HepG2 (cell line): ENCODE measurements around the gene MCM10. TPM values are rescaled to one million over a fixed set of nuclear protein-coding genes. Genes with fewer than 3 reads are reported as not detected.

ENCODE experiments used
- ATAC-seq: fragments of 200-7000 bp; cut with Tn5 transposase; 3 replicates; pipeline ENCODE4 v1.9.1; 2020; ENCODE audit warnings: mild to moderate bottlenecking, moderate library complexity
- BruUV-seq: library from RNA; stranded (reverse); fragments of 400-500 nt; replicated peaks from 2 replicates; lab custom pipeline; 2021; lab: Mats Ljungman, UMichigan
- CTCF ChIA-PET: fragments of 300-600 bp; formaldehyde crosslinking; extraction: SDS; loops from one replicate; lab custom pipeline; 2021; ENCODE audit warnings: low total read pairs, inconsistent platforms, low intra/inter-chr PET ratio; lab: Yijun Ruan, JAX
- POLR2A ChIA-PET: fragments of 350-600 bp; sonication (Branson Sonifier 250); formaldehyde crosslinking; loops from one replicate; lab custom pipeline; 2020; ENCODE audit warnings: antibody characterized with exemption, inconsistent platforms; lab: Yijun Ruan, JAX
- DNase-seq: peaks from one replicate; pipeline ENCODE4 v3.0.0-alpha.2; 2015; ENCODE audit warnings: low spot score
- FAIRE-seq: peaks from 3 replicates; lab custom pipeline; 2011; peaks lifted over from hg19 to GRCh38; lab: Jason Lieb, UNC
- H2AFZ ChIP-seq: one replicate; pipeline ENCODE4 v1.6.1; 2011; ENCODE audit warnings: low read length, inconsistent platforms
- H3K27ac ChIP-seq: fragments of 300-600 bp; 3 replicates; pipeline ENCODE4 v1.8.0; 2011; ENCODE audit warnings: mixed run types, mild to moderate bottlenecking, mixed read lengths, low read length, inconsistent platforms; ENCODE audit not compliant: insufficient read depth; ENCODE audit errors: extremely low read length
- H3K27me3 ChIP-seq, 2 experiments: fragments of 200-600 bp in 1 of 2; 2 replicates in 1 of 2; 3 replicates in 1 of 2; pipeline versions ENCODE4 v1.6.0 to v1.8.0; 2011; ENCODE audit warnings: low read length in 2 of 2, mild to moderate bottlenecking in 2 of 2, moderate library complexity in 2 of 2, inconsistent platforms in 1 of 2; ENCODE audit not compliant: insufficient read depth in 2 of 2, control insufficient read depth in 1 of 2
- H3K36me3 ChIP-seq, 2 experiments: fragments of 200-600 bp in 1 of 2; replicated peaks in 1 of 2; 2 replicates in 1 of 2; 3 replicates in 1 of 2; pipeline versions ENCODE4 v1.5.1 to v1.8.0; 2011; ENCODE audit warnings: low read length in 2 of 2, inconsistent platforms in 1 of 2; ENCODE audit not compliant: insufficient read depth in 2 of 2, control insufficient read depth in 1 of 2
- H3K4me1 ChIP-seq: 2 replicates; pipeline ENCODE4 v1.5.1; 2012; ENCODE audit warnings: low read length, inconsistent platforms; ENCODE audit not compliant: insufficient read depth
- H3K4me2 ChIP-seq: 2 replicates; pipeline ENCODE4 v1.6.0; 2011; ENCODE audit warnings: low read depth, low read length, inconsistent platforms
- H3K4me3 ChIP-seq, 3 experiments: fragments of 200-600 bp in 1 of 3; sonication (generic), shearing (Covaris generic) in 1 of 3; replicated peaks in 1 of 3; 2 replicates each; pipeline ENCODE4 v1.5.1; 2011 to 2016; ENCODE audit warnings: low read length in 3 of 3, inconsistent platforms in 2 of 3, low read depth in 2 of 3, mild to moderate bottlenecking in 2 of 3, control low read depth in 1 of 3, mixed read lengths in 1 of 3; ENCODE audit not compliant: insufficient read depth in 1 of 3
- H3K79me2 ChIP-seq: one replicate; pipeline ENCODE4 v1.6.1; 2011; ENCODE audit warnings: low read length, inconsistent platforms; ENCODE audit not compliant: insufficient read depth
- H3K9ac ChIP-seq: 2 replicates; pipeline ENCODE4 v1.6.0; 2011; ENCODE audit warnings: mild to moderate bottlenecking, low read depth, low read length, inconsistent platforms; ENCODE audit not compliant: insufficient read depth
- H3K9me3 ChIP-seq: 2 replicates; pipeline ENCODE4 v1.5.1; 2012; ENCODE audit warnings: mild to moderate bottlenecking, low read length
- H4K20me1 ChIP-seq: 2 replicates; pipeline ENCODE4 v1.6.0; 2011; ENCODE audit warnings: inconsistent platforms, mild to moderate bottlenecking, low read length, moderate library complexity; ENCODE audit not compliant: insufficient read depth
- AGO1 ChIP-seq: fragments of 200-400 bp; formaldehyde crosslinking; IDR thresholded peaks from 2 replicates; pipeline ENCODE4 v1.6.1; 2017; ENCODE audit warnings: mild to moderate bottlenecking, low read depth, low read length, moderate library complexity; ENCODE audit not compliant: poor library complexity, severe bottlenecking
- E2F1 ChIP-seq: sonication (generic); formaldehyde crosslinking; IDR thresholded peaks from 2 replicates; pipeline ENCODE4 v1.5.0; 2020; ENCODE audit warnings: missing genetic modification reagents
- ELK4 ChIP-seq: sonication (generic); formaldehyde crosslinking; IDR thresholded peaks from 2 replicates; pipeline ENCODE4 v1.9.0; 2021; ENCODE audit warnings: missing genetic modification reagents, borderline replicate concordance
- NAIF1 ChIP-seq: sonication (generic); formaldehyde crosslinking; IDR thresholded peaks from 2 replicates; pipeline ENCODE4 v1.5.0; 2020; ENCODE audit warnings: mild to moderate bottlenecking, missing genetic modification reagents, borderline replicate concordance
- PREB ChIP-seq: sonication (generic); formaldehyde crosslinking; IDR thresholded peaks from 2 replicates; pipeline ENCODE4 v1.4.0; 2020; ENCODE audit warnings: missing genetic modification reagents
- RBAK ChIP-seq: sonication (generic); formaldehyde crosslinking; IDR thresholded peaks from 2 replicates; pipeline ENCODE4 v1.5.1; 2020; ENCODE audit warnings: mild to moderate bottlenecking, missing genetic modification reagents
- ZFP91 ChIP-seq: sonication (generic); formaldehyde crosslinking; IDR thresholded peaks from 2 replicates; pipeline ENCODE4 v1.9.0; 2022; ENCODE audit warnings: missing genetic modification reagents, mild to moderate bottlenecking, borderline replicate concordance
- ZNF18 ChIP-seq: sonication (generic); formaldehyde crosslinking; IDR thresholded peaks from 2 replicates; pipeline ENCODE4 v1.8.0; 2022; ENCODE audit warnings: mild to moderate bottlenecking, missing genetic modification reagents; ENCODE audit not compliant: insufficient replicate concordance
- ZSCAN5A ChIP-seq: sonication (generic); formaldehyde crosslinking; IDR thresholded peaks from 2 replicates; pipeline ENCODE4 v1.8.0; 2022; ENCODE audit warnings: mild to moderate bottlenecking, missing genetic modification reagents, borderline replicate concordance
- WGBS: methylation state at CpG from one replicate; pipeline ENCODE4 v1.1.6; 2017; ENCODE audit warnings: low lambda C conversion rate; 5-methylcytosine and 5-hydroxymethylcytosine counted together
- in situ Hi-C: cut with HindIII; loops from 2 replicates; pipeline ENCODE4 v1.10.0; 2017; ENCODE audit warnings: low pct_unique_long_range_greater_than_20kb; ENCODE audit not compliant: extremely low pct_ligation_motif_present
- intact Hi-C: fragments of 100-400 bp; cut with micrococcal nuclease; formaldehyde crosslinking; loops from one replicate; pipeline ENCODE4 v1.10.0; 2022; ENCODE audit not compliant: unreplicated experiment
- polyA plus RNA-seq, 8 experiments: library from polyadenylated mRNA; depleted of rRNA in 3 of 8; stranded (reverse) in 7 of 8; unstranded in 1 of 8; fragments of >200 nt; fragmentation: Illumina TruSeq in 4 of 8; extraction: Trizol in 4 of 8; gene quantifications; 2 replicates each; pipeline versions ENCODE4 v1.2.1 to v1.2.3, GENCODE V29; 2011 to 2016; ENCODE audit warnings: low read depth in 4 of 8, missing spikeins in 1 of 8, mixed read lengths in 1 of 8; ENCODE audit not compliant: insufficient read depth in 1 of 8
- total RNA-seq, 5 experiments: library from RNA; depleted of rRNA; stranded (reverse); fragments of >200 nt; fragmentation: Illumina TruSeq; extraction: Trizol; gene quantifications; 2 replicates each; pipeline ENCODE4 v1.2.3, GENCODE V29; 2016; ENCODE audit warnings: low read depth in 1 of 5
- TF ChIP-seq, protein P1 (sequence below): sonication (generic); formaldehyde crosslinking; IDR thresholded peaks from 2 replicates; pipeline ENCODE4 v1.4.0; 2020; ENCODE audit warnings: missing genetic modification reagents

The MCM10 gene
- total and polyA plus RNA-seq, 2 of the 13 experiments (the other 11 are each of a cell fraction or from before 2014, with no cell fraction given) = 2.8 to 31.3 TPM

- ChIA-PET POLR2A (no interaction called here), CTCF (no interaction called here)
- DNase-seq = no peak
- H2AFZ ChIP-seq = no peak overlapping the region
- intact Hi-C loops (no loop called here), in situ Hi-C loops (no loop called here)
- H4K20me1 ChIP-seq = no peaks in the 10 kb centered on the region
- H3K4me2 ChIP-seq = no peak overlapping the region
- no peak for ATAC-seq
- peaks cover 7% of the 10 kb centered on the region; the same call in 1 of the 2 replicates for H3K4me1 ChIP-seq
- H3K27ac ChIP-seq = no peak overlapping the region
- no peak overlapping the region for H3K4me3 ChIP-seq
- no peak overlapping the region for H3K9ac ChIP-seq
- no peaks in the 10 kb centered on the region for H3K79me2 ChIP-seq
- FAIRE-seq = no peak
- H3K36me3 ChIP-seq = no peaks in the 10 kb centered on the region
- H3K27me3 ChIP-seq = no peaks in the 10 kb centered on the region
- WGBS = 55% methylated on average over 3 of the region's 3 CpGs
- no TSS peak for BruUV-seq
- H3K9me3 ChIP-seq = no peaks in the 10 kb centered on the region
- TF ChIP-seq AGO1 (no peak), ELK4 (CRISPR knock-in tag) (no peak), PREB (no peak), ZFP91 (CRISPR knock-in tag) (no peak), ZSCAN5A (CRISPR knock-in tag) (no peak), RBAK (no peak), ZNF18 (CRISPR knock-in tag) (no peak), NAIF1 (CRISPR knock-in tag) (no peak), E2F1 (CRISPR knock-in tag) (no peak)
- TF ChIP-seq, protein P1, sequence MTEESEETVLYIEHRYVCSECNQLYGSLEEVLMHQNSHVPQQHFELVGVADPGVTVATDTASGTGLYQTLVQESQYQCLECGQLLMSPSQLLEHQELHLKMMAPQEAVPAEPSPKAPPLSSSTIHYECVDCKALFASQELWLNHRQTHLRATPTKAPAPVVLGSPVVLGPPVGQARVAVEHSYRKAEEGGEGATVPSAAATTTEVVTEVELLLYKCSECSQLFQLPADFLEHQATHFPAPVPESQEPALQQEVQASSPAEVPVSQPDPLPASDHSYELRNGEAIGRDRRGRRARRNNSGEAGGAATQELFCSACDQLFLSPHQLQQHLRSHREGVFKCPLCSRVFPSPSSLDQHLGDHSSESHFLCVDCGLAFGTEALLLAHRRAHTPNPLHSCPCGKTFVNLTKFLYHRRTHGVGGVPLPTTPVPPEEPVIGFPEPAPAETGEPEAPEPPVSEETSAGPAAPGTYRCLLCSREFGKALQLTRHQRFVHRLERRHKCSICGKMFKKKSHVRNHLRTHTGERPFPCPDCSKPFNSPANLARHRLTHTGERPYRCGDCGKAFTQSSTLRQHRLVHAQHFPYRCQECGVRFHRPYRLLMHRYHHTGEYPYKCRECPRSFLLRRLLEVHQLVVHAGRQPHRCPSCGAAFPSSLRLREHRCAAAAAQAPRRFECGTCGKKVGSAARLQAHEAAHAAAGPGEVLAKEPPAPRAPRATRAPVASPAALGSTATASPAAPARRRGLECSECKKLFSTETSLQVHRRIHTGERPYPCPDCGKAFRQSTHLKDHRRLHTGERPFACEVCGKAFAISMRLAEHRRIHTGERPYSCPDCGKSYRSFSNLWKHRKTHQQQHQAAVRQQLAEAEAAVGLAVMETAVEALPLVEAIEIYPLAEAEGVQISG (CRISPR knock-in tag) = no peak
These were observed 16.5 kb upstream of the MCM10 start for GRCh38 chr10:13144814-13145213.
